Esophagus (tissue), 2 donors: ENCODE measurements around the gene NAB1. TPM values are rescaled to one million over a fixed set of nuclear protein-coding genes. Genes with fewer than 3 reads are reported as not detected.
"Not testable (repeated sequence)": the region's sequence is repeated elsewhere in the genome, so short reads cannot be mapped to it uniquely, and the experiment has no call there.

Experiments used
- H3K27ac ChIP-seq, 2 donors: one replicate each; pipeline ENCODE4 v1.5.1; 2013; ENCODE audit warnings: low read depth in 2 of 2, mild to moderate bottlenecking in 2 of 2, inconsistent platforms in 1 of 2, low read length in 1 of 2, moderate library complexity in 1 of 2
- H3K27me3 ChIP-seq, 2 donors: one replicate each; pipeline ENCODE4 v1.6.1; 2013; ENCODE audit warnings: low read length in 2 of 2, control low read depth in 1 of 2, mild to moderate bottlenecking in 1 of 2; ENCODE audit not compliant: insufficient read depth in 2 of 2, control insufficient read depth in 1 of 2
- H3K36me3 ChIP-seq, 2 donors: one replicate each; pipeline ENCODE4 v1.6.1; 2013; ENCODE audit warnings: low read length in 1 of 2; ENCODE audit not compliant: control insufficient read depth in 2 of 2, insufficient read depth in 2 of 2
- H3K4me1 ChIP-seq, 2 donors: one replicate each; pipeline ENCODE4 v1.6.1; 2013; ENCODE audit warnings: low read length in 1 of 2; ENCODE audit not compliant: control insufficient read depth in 2 of 2, insufficient read depth in 2 of 2
- H3K4me3 ChIP-seq, 2 donors: one replicate each; pipeline ENCODE4 v1.5.1; 2013; ENCODE audit warnings: low read length in 2 of 2, mild to moderate bottlenecking in 2 of 2, low read depth in 1 of 2, moderate library complexity in 1 of 2
- H3K9me3 ChIP-seq, 2 donors: one replicate each; pipeline ENCODE4 v1.6.1; 2013; ENCODE audit warnings: mild to moderate bottlenecking in 2 of 2, low read depth in 1 of 2, low read length in 1 of 2, moderate library complexity in 1 of 2; ENCODE audit not compliant: control insufficient read depth in 2 of 2, insufficient read depth in 1 of 2
- WGBS, 2 donors: extraction: QIAGEN DNeasy Blood & Tissue Kit; methylation state at CpG; one replicate each; pipeline ENCODE4 v1.1.7; 2013; 5-methylcytosine and 5-hydroxymethylcytosine counted together
- polyA plus RNA-seq, 2 donors: library from polyadenylated mRNA; stranded (reverse); fragments of 200-250 nt; gene quantifications; one replicate each; pipeline ENCODE4 v1.2.3, GENCODE V29; 2013
- donor health status: healthy with polysubstance abuse.
- donor health status: Bipolar disorder and iron deficiency.

Gene NAB1
- polyA plus RNA-seq, 2 donors = 16.8 to 25.4 TPM

DNA sequence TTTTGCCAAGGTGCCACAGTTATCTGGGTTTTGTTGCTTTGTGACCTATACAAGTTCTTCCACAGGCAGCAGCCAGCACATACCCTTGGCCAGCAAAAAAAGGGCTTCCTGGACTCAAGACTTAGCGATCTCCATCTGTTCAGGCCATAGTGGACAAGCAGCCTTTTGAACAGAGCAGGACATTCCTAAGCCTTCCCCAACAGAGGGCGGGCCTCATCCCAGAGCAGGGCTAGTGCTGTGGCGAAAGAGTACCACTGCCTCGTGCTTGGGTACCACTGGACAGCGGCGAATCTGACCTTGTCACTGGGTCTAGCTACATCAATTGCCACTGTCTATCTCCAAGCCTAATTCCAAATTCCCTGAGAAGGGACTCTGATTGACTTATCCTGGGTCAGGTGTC is 56.4 kb downstream of the NAB1 start:
- Histone ChIP-seq H3K9me3 (no peaks in the 10 kb centered on the region), H3K4me1 (no peaks in the 10 kb centered on the region), H3K36me3 (no peaks in the 10 kb centered on the region), H3K27me3 (no peaks in the 10 kb centered on the region), H3K27ac (no peak overlapping the region), H3K4me3 (no peak overlapping the region)
- WGBS, 2 donors = 97 to 98% methylated on average over 6 of the region's 6 CpGs

DNA sequence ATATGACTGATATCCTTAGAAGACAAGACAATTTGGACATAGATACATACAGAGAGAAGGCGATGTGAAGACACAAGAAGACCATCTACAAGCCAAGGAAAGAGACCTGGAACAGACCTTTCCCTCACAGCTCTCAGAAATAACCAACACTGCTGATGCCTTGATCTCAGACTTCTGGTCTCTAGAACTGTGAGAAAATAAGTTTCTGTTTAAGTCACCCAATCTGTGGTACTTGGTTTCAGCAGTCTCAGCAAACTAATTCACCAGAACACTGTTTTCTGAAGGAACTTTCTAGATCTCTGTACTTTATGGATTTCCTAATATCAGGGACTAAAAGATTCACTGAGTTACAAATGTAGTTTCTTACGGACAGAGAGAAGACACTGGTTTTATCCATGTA is 58.8 kb downstream of the NAB1 start:
- H3K4me3 ChIP-seq = no peak overlapping the region
- H3K27me3 ChIP-seq = no peaks in the 10 kb centered on the region
- H3K27ac ChIP-seq = no peak overlapping the region
- no peaks in the 10 kb centered on the region for H3K4me1 ChIP-seq
- no peaks in the 10 kb centered on the region for H3K9me3 ChIP-seq
- no peaks in the 10 kb centered on the region for H3K36me3 ChIP-seq
- WGBS, 2 donors = 94 to 95% methylated on average over 2 of the region's 2 CpGs

DNA sequence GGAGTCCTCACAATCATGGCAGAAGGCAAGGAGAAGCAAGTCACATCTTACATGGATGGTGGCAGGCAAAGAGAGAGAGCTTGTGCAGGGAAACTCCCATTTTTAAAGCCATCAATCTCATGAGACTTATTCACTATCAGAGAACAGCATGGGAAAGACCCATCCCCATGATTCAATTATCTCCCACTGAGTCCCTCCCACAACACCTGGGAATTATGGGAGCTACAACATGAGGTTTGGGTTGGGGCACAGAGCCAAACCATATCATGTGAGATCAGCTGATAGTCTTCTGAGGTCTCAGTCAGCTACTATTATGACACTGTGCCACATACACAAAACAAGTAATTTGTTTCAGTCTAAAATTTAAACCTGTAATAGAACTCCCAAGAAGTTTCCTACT is 59.8 kb downstream of the NAB1 start:
- not testable (repeated sequence) for H3K36me3 ChIP-seq, H3K27ac ChIP-seq, H3K4me3 ChIP-seq, H3K4me1 ChIP-seq, H3K27me3 ChIP-seq, H3K9me3 ChIP-seq

DNA sequence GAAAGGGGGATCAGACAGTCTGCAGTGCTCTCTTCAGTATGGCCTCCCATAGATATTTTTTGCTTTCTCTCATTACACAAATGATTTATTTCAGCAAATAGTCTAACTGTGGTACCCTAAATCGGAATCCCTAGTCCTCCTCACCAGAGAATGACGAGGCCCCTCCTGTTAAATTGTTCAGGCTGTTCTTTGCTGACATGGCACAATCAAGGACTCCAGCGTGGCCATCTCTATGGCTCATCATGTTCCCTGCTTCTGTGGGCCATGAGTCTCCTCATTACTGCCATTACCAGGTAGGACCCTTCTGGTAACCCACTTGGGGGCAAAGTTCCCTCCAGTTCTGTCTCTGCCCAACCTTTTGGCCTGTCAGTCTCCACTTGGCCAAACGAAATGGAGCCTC is 62.2 kb downstream of the NAB1 start:
- no peaks in the 10 kb centered on the region for H3K36me3 ChIP-seq
- 85 to 92% methylated on average over 4 of the region's 4 CpGs for WGBS, 2 donors
- H3K9me3 ChIP-seq = no peaks in the 10 kb centered on the region
- H3K4me3 ChIP-seq = no peak overlapping the region
- H3K27me3 ChIP-seq = no peaks in the 10 kb centered on the region
- H3K27ac ChIP-seq = no peak overlapping the region
- H3K4me1 ChIP-seq = no peaks in the 10 kb centered on the region

DNA sequence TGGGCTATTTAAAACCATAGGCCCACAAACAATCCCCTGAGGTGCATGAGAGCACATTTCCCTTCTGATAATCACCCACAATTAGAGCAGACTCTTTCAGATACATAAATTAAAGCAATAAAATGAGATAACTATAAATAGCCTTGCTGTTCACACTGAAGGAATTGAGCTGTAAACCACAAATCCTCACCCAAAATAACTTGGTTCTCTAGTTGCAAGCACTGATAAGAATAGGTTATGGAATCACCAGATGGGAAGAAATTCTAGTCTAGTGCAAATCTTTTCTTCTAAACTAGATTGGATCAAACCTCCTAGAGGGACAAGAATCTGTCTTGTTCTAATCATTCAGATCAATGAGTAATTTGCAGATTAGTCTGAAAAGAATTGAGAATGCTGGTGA is 64.6 kb downstream of the NAB1 start:
- no peaks in the 10 kb centered on the region for H3K9me3 ChIP-seq
- H3K4me1 ChIP-seq = no peaks in the 10 kb centered on the region
- H3K36me3 ChIP-seq = no peaks in the 10 kb centered on the region
- no peak overlapping the region for H3K27ac ChIP-seq
- H3K27me3 ChIP-seq = no peaks in the 10 kb centered on the region
- no peak overlapping the region for H3K4me3 ChIP-seq

DNA sequence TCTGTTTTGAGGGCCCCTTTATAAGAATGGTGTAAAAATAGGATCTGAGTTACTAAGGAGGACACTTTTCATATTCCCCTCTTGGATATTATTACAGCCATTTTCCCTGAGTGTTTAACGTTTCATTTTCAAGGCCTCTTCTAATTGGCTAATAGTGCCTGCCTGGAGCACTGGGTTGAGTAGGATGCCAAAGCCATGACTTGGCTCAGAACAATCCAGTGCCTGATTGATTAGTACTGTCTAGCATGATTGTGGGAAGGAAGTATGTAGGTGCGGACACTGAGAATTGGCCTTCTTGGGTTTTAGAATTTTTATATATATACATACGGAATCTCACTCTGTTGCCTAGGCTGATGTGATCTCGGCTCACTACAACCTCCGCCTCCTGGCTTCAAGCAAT is 66.1 kb downstream of the NAB1 start:
- no peaks in the 10 kb centered on the region for H3K9me3 ChIP-seq
- H3K27me3 ChIP-seq = no peaks in the 10 kb centered on the region
- no peak overlapping the region for H3K4me3 ChIP-seq
- no peak overlapping the region for H3K27ac ChIP-seq
- H3K36me3 ChIP-seq = no peaks in the 10 kb centered on the region
- H3K4me1 ChIP-seq = peaks cover 0 to 2% of the 10 kb centered on the region in 2 donors
- 89 to 91% methylated on average over 5 of the region's 5 CpGs for WGBS, 2 donors

DNA sequence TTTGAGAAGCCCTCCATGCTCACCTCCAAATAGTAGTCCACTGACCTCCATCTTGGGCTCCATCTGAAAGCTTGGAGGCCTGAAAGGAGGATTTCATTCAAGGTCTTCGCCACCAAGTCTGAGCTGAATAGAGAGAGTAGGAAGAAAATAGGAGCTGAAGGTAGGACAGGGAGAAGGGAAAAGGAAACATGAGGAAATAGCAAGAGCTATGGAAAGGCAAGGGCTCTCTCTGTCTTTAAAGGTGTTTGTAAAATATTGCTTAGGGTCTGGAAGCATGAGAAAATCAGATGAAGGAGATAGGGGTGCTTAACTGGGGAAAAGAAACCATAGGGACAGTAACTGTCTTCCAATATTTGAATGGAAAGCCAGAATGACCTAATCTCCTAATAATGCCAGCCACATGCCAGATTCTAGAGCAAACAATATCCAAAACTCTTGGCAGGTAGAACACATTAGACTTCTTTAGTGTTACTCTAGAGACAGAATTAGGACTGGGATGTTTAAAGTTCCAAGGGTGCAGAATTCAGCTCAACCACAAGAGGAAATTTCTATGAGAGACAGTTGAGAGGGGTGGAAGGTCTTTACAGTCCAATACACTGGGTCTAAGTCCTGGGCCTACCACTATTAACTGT is 67.4 kb downstream of the NAB1 start:
- Histone ChIP-seq H3K27ac (no peak overlapping the region), H3K4me1 (peaks cover 0 to 2% of the 10 kb centered on the region in 2 donors), H3K36me3 (no peaks in the 10 kb centered on the region), H3K27me3 (no peaks in the 10 kb centered on the region), H3K9me3 (no peaks in the 10 kb centered on the region), H3K4me3 (no peak overlapping the region)
- 96% methylated on average over 1 of the region's 1 CpG for WGBS, 2 donors

DNA sequence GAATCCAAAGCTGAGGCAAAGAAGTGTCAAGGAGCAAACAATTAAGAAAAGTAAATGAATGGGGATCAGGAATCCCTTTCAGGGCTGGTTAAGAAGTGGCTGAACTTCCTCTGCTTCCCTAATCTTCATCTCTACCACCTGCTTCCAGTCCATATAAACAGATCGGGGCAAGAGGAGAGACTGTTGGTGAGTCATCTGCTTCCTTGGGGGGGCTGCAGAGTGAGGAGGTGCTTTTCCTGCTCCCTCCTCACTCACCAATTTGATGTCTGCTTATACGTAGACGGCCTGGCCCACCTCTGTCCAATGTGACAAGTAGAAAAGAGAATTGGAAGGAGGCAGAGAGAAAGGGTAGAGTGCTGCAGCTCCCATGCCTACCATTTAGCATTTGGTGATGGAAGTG is 68.4 kb downstream of the NAB1 start:
- WGBS, 2 donors = 71 to 82% methylated on average over 3 of the region's 3 CpGs
- no peak overlapping the region for H3K27ac ChIP-seq
- no peaks in the 10 kb centered on the region for H3K9me3 ChIP-seq
- H3K4me3 ChIP-seq = no peak overlapping the region
- H3K36me3 ChIP-seq = no peaks in the 10 kb centered on the region
- peaks cover 0 to 5% of the 10 kb centered on the region in 2 donors for H3K4me1 ChIP-seq
- no peaks in the 10 kb centered on the region for H3K27me3 ChIP-seq

DNA sequence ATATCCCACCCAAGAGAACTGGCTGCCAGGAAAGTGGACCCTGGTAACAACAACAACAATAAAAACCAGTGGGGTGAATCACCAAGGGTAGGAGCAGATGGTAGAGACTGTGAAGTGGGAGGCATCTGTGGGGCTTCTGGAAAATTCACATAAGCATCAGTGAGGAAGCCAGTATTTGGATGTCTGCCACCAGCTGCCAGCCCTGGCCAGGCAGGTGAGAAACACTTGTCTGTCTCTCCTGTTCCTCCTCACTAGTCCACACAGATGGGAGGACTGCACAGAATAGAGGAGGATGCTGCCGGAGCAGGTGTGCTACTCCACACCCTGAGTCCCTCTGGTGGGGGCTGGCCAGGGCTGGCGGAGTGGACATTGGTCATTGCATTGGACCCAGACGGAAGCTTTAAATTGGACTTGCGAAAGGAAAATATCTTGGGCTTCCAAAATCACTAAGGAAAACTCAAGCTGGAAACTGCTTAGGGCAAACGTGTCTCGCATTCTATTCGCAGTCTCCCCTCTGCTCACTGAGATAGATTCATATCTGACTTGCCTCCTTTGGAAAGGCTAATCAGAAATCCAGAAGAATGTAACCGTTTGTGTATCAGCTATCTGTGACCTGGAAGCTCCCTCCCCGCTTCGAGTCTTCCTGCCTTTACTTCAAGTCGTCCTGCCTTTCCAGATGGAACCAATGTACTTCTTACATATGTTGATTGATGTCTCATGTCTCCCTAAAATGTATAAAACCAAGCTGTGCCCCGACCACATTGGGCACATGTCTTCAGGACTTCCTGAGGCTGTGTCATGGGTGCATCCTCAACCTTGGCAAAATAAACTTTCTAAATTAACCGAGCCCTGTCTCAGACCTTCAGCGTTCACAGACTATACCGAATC is 69.1 kb downstream of the NAB1 start:
- H3K27me3 ChIP-seq = no peaks in the 10 kb centered on the region
- 78 to 83% methylated on average over 15 of the region's 15 CpGs for WGBS, 2 donors
- no peaks in the 10 kb centered on the region for H3K36me3 ChIP-seq
- no peak overlapping the region for H3K4me3 ChIP-seq
- no peak overlapping the region for H3K27ac ChIP-seq
- H3K4me1 ChIP-seq = peaks cover 0 to 5% of the 10 kb centered on the region in 2 donors
- no peaks in the 10 kb centered on the region for H3K9me3 ChIP-seq
